Ecto neural progenitor cell (in vitro differentiated cells): ENCODE data around the gene CYP11A1.
"Not testable (repeated sequence)": the region's sequence is repeated elsewhere in the genome, so short reads cannot be mapped to it uniquely, and the experiment has no call there.

ENCODE experiments used
- DNase-seq: peaks from one replicate; pipeline ENCODE4 v3.0.0-alpha.2; 2018; ENCODE audit warnings: low spot score

CYP11A1 gene

GRCh38 chr15:74400915-74401757, 33.7 kb upstream of the CYP11A1 start:
- no peak for DNase-seq

GRCh38 chr15:74400313-74400860, 32.9 kb upstream of the CYP11A1 start:
- no peak for DNase-seq

DNA sequence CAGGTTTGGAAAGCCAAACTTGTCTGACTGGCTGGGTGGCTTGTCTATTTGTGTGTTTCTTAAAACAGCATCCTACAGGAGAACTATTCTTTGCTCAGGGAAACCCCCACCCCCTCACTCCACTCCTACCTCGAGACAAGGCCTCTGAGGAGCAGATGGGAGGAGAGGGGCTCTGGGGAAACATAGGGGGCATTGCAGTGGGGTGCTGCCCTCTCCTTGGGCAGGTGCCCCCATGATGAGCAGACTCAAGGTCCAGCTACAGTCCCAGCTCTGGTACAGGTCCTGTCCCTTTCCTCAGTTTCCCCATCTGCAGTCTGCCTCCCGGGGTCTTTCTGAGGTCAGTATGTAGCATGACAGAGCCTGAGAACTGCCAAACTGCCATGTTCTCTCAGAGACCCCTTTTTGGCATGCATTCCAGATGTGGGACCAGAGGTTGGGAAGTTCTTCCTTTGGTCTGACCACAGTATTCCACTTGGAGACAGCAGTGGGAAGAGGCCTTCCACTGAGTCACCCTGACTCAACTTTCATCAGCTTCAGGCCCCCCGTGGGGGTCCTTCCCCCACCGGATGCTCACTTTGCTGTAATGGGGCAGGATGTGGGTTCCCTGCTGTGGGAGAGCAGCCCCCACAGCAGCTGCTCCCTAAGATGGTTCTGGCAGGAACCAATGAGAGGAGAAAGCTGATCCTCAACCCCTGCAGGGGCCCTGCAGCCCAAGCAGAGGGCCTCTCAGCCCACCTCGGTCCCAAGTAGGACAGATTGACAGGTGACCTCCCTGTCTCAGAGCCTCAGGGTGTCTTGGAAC, 32.3 kb upstream of the CYP11A1 start:
- no peak for DNase-seq

DNA sequence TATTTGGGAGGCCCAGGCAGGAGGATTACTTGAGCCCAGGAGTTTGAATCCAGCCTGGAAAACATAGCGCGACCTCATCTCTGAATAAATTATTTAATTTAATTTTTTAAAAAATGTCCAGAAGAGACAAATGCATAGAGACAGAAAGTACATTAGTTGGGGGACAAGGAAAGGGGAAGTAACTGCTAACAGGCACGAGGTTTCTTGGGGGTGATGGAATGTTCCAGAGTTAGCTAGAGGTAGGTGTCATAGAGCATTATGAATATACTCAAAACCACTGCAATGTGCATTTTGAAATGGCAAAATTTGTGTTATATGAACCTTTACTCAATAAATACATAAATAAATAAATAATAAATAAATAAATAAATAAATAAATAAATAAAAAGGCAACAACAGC, 31.7 kb upstream of the CYP11A1 start:
- DNase-seq, result no peak

GRCh38 chr15:74398183-74398582, 30.7 kb upstream of the CYP11A1 start:
- no peak for DNase-seq

GRCh38 chr15:74397239-74398068, 30.0 kb upstream of the CYP11A1 start:
- no peak for DNase-seq

DNA sequence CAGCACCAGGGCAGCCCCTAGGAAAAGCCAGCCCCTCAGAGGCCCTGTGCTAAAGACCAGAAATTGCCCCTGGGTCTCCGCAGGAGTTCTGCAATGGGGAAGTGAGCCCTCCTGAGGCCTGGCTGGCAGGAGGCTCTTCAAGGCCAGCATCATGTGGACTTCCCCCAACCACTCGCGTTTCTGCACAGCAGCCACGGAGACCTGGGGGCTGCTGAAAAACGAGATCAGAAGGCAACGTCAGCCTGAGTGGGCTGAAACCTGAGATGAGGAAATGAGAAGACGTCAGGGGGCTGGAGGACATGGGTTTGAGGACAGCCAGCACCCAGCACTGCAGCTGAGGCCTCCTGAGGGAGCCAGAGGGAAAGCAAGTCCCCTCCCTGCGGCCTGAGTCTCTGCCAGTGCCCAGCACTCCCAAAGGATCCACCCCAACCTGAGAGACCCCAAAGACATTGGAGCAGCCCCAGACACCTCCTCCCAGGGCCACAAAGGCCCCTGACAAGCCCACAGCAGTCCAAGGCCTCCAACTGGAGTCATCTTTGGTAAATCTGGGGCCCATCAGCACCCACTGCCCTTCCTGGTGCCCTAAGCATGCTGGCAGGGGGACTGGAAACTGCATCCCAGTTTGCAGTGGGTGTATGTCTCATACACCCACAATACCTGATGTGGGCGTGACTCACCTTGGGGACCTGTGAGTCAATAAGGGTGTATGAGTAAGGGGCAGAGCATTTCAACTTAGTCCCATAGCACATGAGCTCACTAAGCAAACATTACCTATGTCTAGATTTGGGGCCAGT, 29.2 kb upstream of the CYP11A1 start:
- no peak for DNase-seq

GRCh38 chr15:74396146-74396438, 28.6 kb upstream of the CYP11A1 start:
- no peak for DNase-seq

GRCh38 chr15:74395319-74396145, 28.1 kb upstream of the CYP11A1 start:
- no peak for DNase-seq

- DNase-seq, result no peak
These were observed 26.8 kb upstream of the CYP11A1 start for GRCh38 chr15:74394090-74394846.

DNA sequence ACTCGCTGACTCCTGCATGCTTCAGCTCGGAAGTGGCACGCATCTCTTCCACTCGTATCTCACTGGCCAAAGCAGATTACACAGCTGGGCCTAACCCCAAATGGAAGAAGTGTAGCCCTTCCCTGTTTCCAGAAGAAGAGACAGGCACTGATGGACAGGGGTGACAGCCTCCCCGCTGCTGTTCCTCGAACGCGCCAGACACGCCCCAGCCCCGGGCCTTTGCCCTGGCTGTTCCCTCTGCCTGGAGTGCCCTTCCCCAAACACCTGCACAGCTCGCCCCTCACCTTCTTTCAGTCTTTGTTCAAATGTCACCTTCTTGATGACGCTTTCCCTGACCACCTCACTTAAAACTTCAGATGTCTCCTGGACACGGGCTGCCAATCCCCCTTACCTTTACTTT, 26.0 kb upstream of the CYP11A1 start:
- DNase-seq, result no peak

DNA sequence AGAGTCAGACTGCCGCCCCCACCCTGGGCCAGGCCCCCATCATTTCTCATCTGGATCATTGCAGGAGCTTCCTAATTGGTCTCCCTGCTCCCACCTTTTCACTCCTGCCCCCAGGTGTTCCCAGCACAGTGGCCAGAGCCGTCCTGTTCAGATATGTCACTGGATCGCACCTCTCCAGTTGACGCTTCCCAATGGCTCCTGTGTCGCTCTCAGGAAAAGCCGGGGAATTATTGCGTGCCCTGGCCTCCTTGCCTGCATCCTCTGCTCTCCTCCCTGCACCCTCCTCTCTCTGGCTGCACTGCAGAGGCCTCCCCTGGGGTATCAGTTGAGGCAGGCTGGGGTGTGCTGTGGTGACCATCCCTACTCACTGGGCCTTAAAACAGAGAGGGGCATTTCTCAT, 25.5 kb upstream of the CYP11A1 start:
- DNase-seq, result no peak

DNA sequence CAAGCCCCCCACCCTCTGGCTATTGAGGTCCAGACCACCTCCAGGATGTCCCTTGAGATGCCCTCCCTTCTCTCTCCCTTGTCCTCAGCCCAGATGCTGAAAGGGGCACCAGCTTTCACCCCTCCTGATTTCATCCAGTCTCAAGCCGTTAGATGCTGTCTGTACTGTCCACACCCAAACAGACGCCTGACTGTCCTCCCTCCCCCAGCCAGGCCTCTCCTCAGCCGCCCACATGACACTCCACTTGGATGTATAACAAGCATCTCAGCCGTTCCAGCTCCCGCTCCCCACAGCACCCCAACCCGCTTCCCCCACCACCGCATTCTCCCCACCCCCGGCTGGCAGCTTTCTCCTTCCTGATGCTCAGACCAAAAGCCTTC, 25.0 kb upstream of the CYP11A1 start:
- DNase-seq, result no peak

GRCh38 chr15:74391582-74392450, 24.4 kb upstream of the CYP11A1 start:
- no peak for DNase-seq

- no peak for DNase-seq
These were observed 23.3 kb upstream of the CYP11A1 start for GRCh38 chr15:74390647-74391288.

DNA sequence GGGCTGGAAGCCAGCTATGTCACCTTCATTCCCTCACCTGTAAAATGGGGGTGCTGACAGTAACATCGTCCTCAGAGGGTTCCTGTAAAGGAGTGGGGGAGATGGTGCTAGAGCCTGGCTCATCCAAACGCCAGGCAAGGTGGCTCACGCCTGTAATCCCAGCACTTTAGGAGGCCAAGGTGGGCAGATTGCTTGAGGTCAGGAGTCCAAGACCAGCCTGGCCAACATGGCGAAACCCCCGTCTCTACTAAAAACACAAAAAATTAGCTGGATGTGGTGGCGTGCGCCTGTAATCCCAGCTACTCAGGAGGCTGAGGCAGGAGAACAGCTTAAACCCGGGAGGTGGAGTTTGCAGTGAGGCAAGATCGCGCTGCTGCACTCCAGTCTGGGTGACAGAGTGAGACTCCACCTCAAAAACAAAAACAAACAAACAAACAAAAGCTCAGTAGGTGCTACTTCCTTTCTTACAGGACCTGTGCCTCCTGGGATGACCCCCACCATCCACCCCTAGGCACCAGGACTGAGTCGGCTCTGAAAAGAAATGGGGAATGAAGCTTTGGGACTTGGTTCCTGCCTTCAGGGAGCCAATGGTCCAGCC, 22.7 kb upstream of the CYP11A1 start:
- not testable (repeated sequence) for DNase-seq

- no peak for DNase-seq
These were observed 22.0 kb upstream of the CYP11A1 start for GRCh38 chr15:74389241-74390048.
